Measurements from ENCODE around the gene SYTL3.

The SYTL3 gene

GRCh38 chr6:158767709-158768108, 117.9 kb downstream of the SYTL3 start:
- no peak overlapping the region for H3K27ac ChIP-seq (ENCODE audit: low read length)
- ATAC-seq (ENCODE audit: insufficient read depth, low read depth) (no peak), DNase-seq (no peak)
- H3K27me3 ChIP-seq (ENCODE audit: insufficient read depth, low read length, poor library complexity), result no peaks in the 10 kb centered on the region
- peaks cover 39% of the 10 kb centered on the region for H4K20me1 ChIP-seq (ENCODE audit: insufficient read depth, low read length)
- no peak overlapping the region for H2AFZ ChIP-seq (ENCODE audit: low read depth, low read length)
- H3K79me2 ChIP-seq (ENCODE audit: insufficient read depth, low read length), result no peaks in the 10 kb centered on the region
- TF ChIP-seq EZH2 (IDR thresholded peaks at IDR 0.05; ENCODE audit: borderline replicate concordance, low read depth, low read length, severe bottlenecking), result no peak
- TF ChIP-seq, protein P1, sequence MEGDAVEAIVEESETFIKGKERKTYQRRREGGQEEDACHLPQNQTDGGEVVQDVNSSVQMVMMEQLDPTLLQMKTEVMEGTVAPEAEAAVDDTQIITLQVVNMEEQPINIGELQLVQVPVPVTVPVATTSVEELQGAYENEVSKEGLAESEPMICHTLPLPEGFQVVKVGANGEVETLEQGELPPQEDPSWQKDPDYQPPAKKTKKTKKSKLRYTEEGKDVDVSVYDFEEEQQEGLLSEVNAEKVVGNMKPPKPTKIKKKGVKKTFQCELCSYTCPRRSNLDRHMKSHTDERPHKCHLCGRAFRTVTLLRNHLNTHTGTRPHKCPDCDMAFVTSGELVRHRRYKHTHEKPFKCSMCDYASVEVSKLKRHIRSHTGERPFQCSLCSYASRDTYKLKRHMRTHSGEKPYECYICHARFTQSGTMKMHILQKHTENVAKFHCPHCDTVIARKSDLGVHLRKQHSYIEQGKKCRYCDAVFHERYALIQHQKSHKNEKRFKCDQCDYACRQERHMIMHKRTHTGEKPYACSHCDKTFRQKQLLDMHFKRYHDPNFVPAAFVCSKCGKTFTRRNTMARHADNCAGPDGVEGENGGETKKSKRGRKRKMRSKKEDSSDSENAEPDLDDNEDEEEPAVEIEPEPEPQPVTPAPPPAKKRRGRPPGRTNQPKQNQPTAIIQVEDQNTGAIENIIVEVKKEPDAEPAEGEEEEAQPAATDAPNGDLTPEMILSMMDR (IDR thresholded peaks at IDR 0.05; ENCODE audit: borderline replicate concordance, extremely low read depth, low read length, poor library complexity, severe bottlenecking), result no peak
- H3K4me3 ChIP-seq (ENCODE audit: low read depth in 1 of 2, low read length in 2 of 2), result no peak overlapping the region
- no peak overlapping the region for H3K9ac ChIP-seq (ENCODE audit: low read depth, low read length)
- H3K9me3 ChIP-seq (ENCODE audit: insufficient read depth, low read length, severe bottlenecking), result no peaks in the 10 kb centered on the region
- H3K36me3 ChIP-seq (ENCODE audit: insufficient read depth, low read length), result peaks cover 75% of the 10 kb centered on the region
- no peak overlapping the region for H3K4me2 ChIP-seq (ENCODE audit: insufficient read depth, low read length)
- no peaks in the 10 kb centered on the region for H3K4me1 ChIP-seq (ENCODE audit: insufficient read depth, low read length)

- H3K36me3 ChIP-seq (ENCODE audit: insufficient read depth, low read length), result peaks cover 82% of the 10 kb centered on the region
- no peak overlapping the region for H2AFZ ChIP-seq (ENCODE audit: low read depth, low read length)
- DNase-seq (no peak), ATAC-seq (ENCODE audit: insufficient read depth, low read depth) (no peak)
- no peak overlapping the region for H3K4me3 ChIP-seq (ENCODE audit: low read depth in 1 of 2, low read length in 2 of 2)
- no peaks in the 10 kb centered on the region for H3K27me3 ChIP-seq (ENCODE audit: insufficient read depth, low read length, poor library complexity)
- H3K4me2 ChIP-seq (ENCODE audit: insufficient read depth, low read length), result no peak overlapping the region
- H3K27ac ChIP-seq (ENCODE audit: low read length), result no peak overlapping the region
- no peaks in the 10 kb centered on the region for H3K79me2 ChIP-seq (ENCODE audit: insufficient read depth, low read length)
- no peaks in the 10 kb centered on the region for H3K9me3 ChIP-seq (ENCODE audit: insufficient read depth, low read length, severe bottlenecking)
- H3K9ac ChIP-seq (ENCODE audit: low read depth, low read length), result no peak overlapping the region
- TF ChIP-seq, protein P1 (IDR thresholded peaks at IDR 0.05; ENCODE audit: borderline replicate concordance, extremely low read depth, low read length, poor library complexity, severe bottlenecking), result no peak
- TF ChIP-seq EZH2 (IDR thresholded peaks at IDR 0.05; ENCODE audit: borderline replicate concordance, low read depth, low read length, severe bottlenecking), result no peak
- no peaks in the 10 kb centered on the region for H3K4me1 ChIP-seq (ENCODE audit: insufficient read depth, low read length)
- peaks cover 35% of the 10 kb centered on the region for H4K20me1 ChIP-seq (ENCODE audit: insufficient read depth, low read length)
These were observed 118.6 kb downstream of the SYTL3 start for GRCh38 chr6:158768436-158768835.

- Histone ChIP-seq H3K36me3 (ENCODE audit: insufficient read depth, low read length) (peaks cover 91% of the 10 kb centered on the region), H2AFZ (ENCODE audit: low read depth, low read length) (no peak overlapping the region), H3K27me3 (ENCODE audit: insufficient read depth, low read length, poor library complexity) (no peaks in the 10 kb centered on the region), H4K20me1 (ENCODE audit: insufficient read depth, low read length) (peaks cover 34% of the 10 kb centered on the region), H3K9ac (ENCODE audit: low read depth, low read length) (no peak overlapping the region), H3K4me1 (ENCODE audit: insufficient read depth, low read length) (no peaks in the 10 kb centered on the region), H3K4me2 (ENCODE audit: insufficient read depth, low read length) (no peak overlapping the region), H3K27ac (ENCODE audit: low read length) (no peak overlapping the region), H3K4me3 (ENCODE audit: low read depth in 1 of 2, low read length in 2 of 2) (no peak overlapping the region), H3K9me3 (ENCODE audit: insufficient read depth, low read length, severe bottlenecking) (no peaks in the 10 kb centered on the region), H3K79me2 (ENCODE audit: insufficient read depth, low read length) (no peaks in the 10 kb centered on the region)
- ATAC-seq (ENCODE audit: insufficient read depth, low read depth) (no peak), DNase-seq (no peak)
- TF ChIP-seq, protein P1 (IDR thresholded peaks at IDR 0.05; ENCODE audit: borderline replicate concordance, extremely low read depth, low read length, poor library complexity, severe bottlenecking), result no peak
- TF ChIP-seq EZH2 (IDR thresholded peaks at IDR 0.05; ENCODE audit: borderline replicate concordance, low read depth, low read length, severe bottlenecking), result no peak
These were observed 119.4 kb downstream of the SYTL3 start for GRCh38 chr6:158769234-158769770.
